Measurements from ENCODE around the gene EARS2. TPM values are rescaled to one million over a fixed set of nuclear protein-coding genes. Genes with fewer than 3 reads are reported as not detected.
A peak's percentile ranks its signal among the peaks of the same experiment; 100 is the strongest.

The EARS2 gene
- total and polyA plus RNA-seq, 8 donors, result 7.8 to 176 (median 18.3) TPM

DNA sequence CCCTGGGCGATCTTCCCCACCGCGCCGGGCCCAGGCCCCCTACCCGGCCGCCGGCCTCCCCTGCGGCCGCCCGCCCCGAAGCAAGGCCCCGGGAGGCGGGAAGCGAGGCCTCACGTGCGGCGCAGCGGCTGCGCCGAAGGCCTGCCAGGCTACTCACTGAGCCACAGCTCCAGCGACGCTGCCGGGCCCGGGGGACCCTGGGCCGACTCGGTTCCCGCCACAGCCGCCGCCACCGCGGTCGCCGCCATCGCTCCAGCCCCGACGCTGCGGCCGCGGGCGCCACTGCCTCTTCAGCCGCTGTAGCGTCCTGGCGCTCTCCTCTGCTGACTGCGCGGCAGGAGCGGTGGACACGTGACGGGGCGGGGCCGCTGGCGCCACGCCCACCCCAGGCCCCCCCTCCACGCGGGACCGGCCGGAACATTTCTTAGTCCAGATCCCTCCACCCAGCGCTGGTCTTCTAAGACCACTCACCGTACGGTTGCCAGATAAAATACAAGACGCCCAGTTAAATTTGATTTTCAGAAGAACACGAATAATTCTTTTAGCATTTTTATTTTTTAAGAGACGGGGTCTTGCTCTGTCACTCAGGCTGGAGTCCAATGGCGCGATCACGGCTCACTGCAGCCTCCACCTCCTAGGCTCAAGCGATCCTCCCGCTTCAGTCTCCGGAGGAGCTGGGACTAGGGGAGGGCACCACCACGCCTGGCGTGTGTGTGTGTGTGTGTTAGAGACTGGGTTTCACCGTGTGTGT lies 46.8 kb downstream of the EARS2 start, which contains the start of gene GGA2:
GGA2 (minus strand) TSS at position 331 of the 751 bp plus-strand sequence; CDS start at position 248, 83 bp downstream.
- peak; percentile 79 to 96 (median 93) for TF ChIP-seq POLR2AphosphoS5 (IDR thresholded peaks at IDR 0.05)
- peak in 1 of 4 donors; percentile 26 for TF ChIP-seq POLR2A (IDR thresholded peaks at IDR 0.05)
- TF ChIP-seq, protein P1, sequence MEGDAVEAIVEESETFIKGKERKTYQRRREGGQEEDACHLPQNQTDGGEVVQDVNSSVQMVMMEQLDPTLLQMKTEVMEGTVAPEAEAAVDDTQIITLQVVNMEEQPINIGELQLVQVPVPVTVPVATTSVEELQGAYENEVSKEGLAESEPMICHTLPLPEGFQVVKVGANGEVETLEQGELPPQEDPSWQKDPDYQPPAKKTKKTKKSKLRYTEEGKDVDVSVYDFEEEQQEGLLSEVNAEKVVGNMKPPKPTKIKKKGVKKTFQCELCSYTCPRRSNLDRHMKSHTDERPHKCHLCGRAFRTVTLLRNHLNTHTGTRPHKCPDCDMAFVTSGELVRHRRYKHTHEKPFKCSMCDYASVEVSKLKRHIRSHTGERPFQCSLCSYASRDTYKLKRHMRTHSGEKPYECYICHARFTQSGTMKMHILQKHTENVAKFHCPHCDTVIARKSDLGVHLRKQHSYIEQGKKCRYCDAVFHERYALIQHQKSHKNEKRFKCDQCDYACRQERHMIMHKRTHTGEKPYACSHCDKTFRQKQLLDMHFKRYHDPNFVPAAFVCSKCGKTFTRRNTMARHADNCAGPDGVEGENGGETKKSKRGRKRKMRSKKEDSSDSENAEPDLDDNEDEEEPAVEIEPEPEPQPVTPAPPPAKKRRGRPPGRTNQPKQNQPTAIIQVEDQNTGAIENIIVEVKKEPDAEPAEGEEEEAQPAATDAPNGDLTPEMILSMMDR (IDR thresholded peaks at IDR 0.05), result peak in 1 of 7 experiments; percentile 26
- no peak for TF ChIP-seq EP300 (IDR thresholded peaks at IDR 0.05)
- no peaks in the 10 kb centered on the region for H3K27me3 ChIP-seq
- 1 to 2% (median 2%) methylated on average over 33 to 71 of the region's 71 CpGs for WGBS, 5 donors

DNA sequence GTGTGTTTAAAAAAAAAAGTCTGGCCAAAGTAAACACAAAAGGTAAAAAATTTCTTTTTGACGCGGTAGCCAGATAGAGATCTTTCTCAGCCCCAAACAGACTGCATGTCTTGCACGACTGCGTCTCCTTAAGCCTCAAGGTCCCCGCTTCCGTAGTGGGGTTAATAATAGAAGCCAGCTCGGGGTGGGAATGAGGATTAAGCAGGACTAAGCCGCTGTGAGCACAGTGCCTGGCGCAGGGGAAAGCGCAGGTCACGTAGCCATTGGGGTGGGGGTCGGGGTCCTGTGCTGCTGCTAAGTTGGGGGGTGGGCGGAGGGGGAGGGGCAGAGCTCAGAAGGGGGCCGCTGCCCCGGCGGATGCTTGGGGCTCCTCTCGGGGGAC lies 47.4 kb downstream of the EARS2 start:
- peak in 1 of 2 donors; percentile 73 for DNase-seq

More for the DNA sequence above, 46.8 kb downstream of the EARS2 start, which contains the start of gene GGA2:
- H3K27ac ChIP-seq, result peak within 1 kb of the TSS; percentile 86 to 90 (median 88)
- peaks cover 24 to 57% (median 46%) of the 10 kb centered on the region in 4 donors for H3K4me1 ChIP-seq
- H3K4me3 ChIP-seq, result peak within 1 kb of the TSS; percentile 79 to 98 (median 86)
- H3K9me3 ChIP-seq, result no peaks in the 10 kb centered on the region
- H3K36me3 ChIP-seq, result peaks cover 0 to 12% (median 5%) of the 10 kb centered on the region in 4 donors
- intact Hi-C loops (cut with DNase I; ENCODE audit: low total_unique reads), result no loop called here
- DNase-seq, result peak; percentile 88 to 96

DNA sequence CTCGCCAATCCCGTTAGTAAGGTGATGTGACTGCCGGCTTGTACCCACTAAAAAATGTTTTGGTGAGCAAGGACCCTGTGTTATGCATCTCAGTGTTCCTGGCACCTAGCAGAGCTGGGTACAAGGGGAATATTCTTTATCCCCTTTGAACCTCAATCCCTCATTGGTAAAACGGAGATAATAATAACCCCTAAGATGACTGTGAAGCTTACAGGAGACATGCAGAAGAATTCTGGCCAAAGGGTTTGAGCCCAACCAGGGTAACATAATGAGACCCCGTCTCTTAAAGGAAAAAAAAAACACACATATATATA lies 47.8 kb downstream of the EARS2 start:
- no peaks in the 10 kb centered on the region for H3K9me3 ChIP-seq
- H3K27me3 ChIP-seq, result no peaks in the 10 kb centered on the region
- peak overlapping the region; percentile 11 to 90 (median 88) for H3K27ac ChIP-seq
- DNase-seq, result no peak
- intact Hi-C loops (cut with DNase I; ENCODE audit: low total_unique reads), result no loop called here
- TF ChIP-seq, protein P1 (IDR thresholded peaks at IDR 0.05), result no peak
- TF ChIP-seq POLR2A (IDR thresholded peaks at IDR 0.05), result no peak
- TF ChIP-seq POLR2AphosphoS5 (IDR thresholded peaks at IDR 0.05), result no peak
- no peak for TF ChIP-seq EP300 (IDR thresholded peaks at IDR 0.05)
- WGBS, 5 donors, result 1 to 5% (median 4%) methylated on average over 5 of the region's 5 CpGs
- peaks cover 31 to 64% (median 51%) of the 10 kb centered on the region in 4 donors for H3K4me1 ChIP-seq
- peaks cover 0 to 4% (median 1%) of the 10 kb centered on the region in 4 donors for H3K36me3 ChIP-seq
- H3K4me3 ChIP-seq, result peak overlapping the region; percentile 79 to 98 (median 86)

More for the DNA sequence above, 47.4 kb downstream of the EARS2 start:
- WGBS, 5 donors, result 0 to 2% (median 1%) methylated on average over 11 to 17 of the region's 17 CpGs
- no peaks in the 10 kb centered on the region for H3K27me3 ChIP-seq
- TF ChIP-seq EP300 (IDR thresholded peaks at IDR 0.05) (no peak), POLR2A (IDR thresholded peaks at IDR 0.05) (no peak), POLR2AphosphoS5 (IDR thresholded peaks at IDR 0.05) (no peak)
- TF ChIP-seq, protein P1 (IDR thresholded peaks at IDR 0.05), result no peak
- H3K27ac ChIP-seq, result peak overlapping the region; percentile 86 to 90 (median 88)
- H3K36me3 ChIP-seq, result peaks cover 0 to 8% (median 3%) of the 10 kb centered on the region in 4 donors
- H3K4me1 ChIP-seq, result peaks cover 27 to 63% (median 49%) of the 10 kb centered on the region in 4 donors
- no peaks in the 10 kb centered on the region for H3K9me3 ChIP-seq
- H3K4me3 ChIP-seq, result peak overlapping the region; percentile 79 to 98 (median 86)
- intact Hi-C loops (cut with DNase I; ENCODE audit: low total_unique reads), result no loop called here

DNA sequence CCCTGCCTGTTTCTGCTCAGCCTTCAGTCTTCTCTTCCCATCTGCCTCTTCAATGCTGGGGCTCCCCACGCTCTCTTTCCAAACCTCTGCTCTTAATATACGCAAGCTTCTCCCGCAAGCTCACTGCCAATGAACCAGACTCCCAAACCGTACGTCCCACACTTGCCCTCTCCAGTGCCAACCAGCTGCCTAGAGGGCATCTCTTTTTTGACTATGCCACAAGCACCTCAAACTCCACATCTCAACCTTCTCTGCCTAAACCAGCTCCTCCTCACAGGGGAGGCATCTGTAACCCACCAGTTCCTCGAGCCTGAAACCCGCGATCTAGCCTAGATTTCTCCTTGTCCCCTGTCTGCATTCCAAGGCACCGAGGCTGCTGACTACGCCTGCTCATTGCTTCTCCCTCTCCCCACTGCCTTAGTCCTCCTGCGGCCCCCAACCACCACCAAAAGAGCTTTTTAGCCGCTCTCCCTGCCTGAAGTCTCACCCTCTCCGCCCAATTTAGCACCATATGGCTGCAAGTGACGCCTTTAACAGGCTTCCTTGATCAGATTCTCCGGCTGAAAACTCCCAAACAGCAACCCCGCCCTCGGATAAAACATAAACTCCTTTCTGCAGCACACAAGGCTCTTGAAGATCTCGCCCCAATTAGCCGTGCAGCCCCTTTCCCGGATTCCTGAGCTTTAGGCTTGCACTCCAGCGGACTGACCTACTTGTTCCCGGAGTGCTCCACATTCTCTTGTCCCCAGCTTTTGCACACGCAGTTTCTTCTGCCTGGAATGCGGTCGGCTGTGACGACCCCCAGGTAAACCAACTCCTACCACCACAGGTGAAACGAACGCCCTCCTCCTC lies 48.3 kb downstream of the EARS2 start:
- TF ChIP-seq POLR2A (IDR thresholded peaks at IDR 0.05) (no peak), POLR2AphosphoS5 (IDR thresholded peaks at IDR 0.05) (no peak), EP300 (IDR thresholded peaks at IDR 0.05) (no peak)
- TF ChIP-seq, protein P1 (IDR thresholded peaks at IDR 0.05), result no peak
- H3K4me3 ChIP-seq, result peak overlapping the region; percentile 79 to 98 (median 86)
- no peaks in the 10 kb centered on the region for H3K27me3 ChIP-seq
- intact Hi-C loops (cut with DNase I; ENCODE audit: low total_unique reads), result no loop called here
- no peaks in the 10 kb centered on the region for H3K36me3 ChIP-seq
- H3K4me1 ChIP-seq, result peaks cover 36 to 64% (median 55%) of the 10 kb centered on the region in 4 donors
- WGBS, 5 donors, result 16 to 21% (median 19%) methylated on average over 28 of the region's 28 CpGs
- DNase-seq, result peak in 1 of 2 donors; percentile 55
- H3K27ac ChIP-seq, result peak overlapping the region; percentile 11 to 90 (median 88)
- H3K9me3 ChIP-seq, result no peaks in the 10 kb centered on the region
